ENCODE results near the gene MARS2.
"Not testable (repeated sequence)": the region's sequence is repeated elsewhere in the genome, so short reads cannot be mapped to it uniquely, and the experiment has no call there.

Gene MARS2

DNA sequence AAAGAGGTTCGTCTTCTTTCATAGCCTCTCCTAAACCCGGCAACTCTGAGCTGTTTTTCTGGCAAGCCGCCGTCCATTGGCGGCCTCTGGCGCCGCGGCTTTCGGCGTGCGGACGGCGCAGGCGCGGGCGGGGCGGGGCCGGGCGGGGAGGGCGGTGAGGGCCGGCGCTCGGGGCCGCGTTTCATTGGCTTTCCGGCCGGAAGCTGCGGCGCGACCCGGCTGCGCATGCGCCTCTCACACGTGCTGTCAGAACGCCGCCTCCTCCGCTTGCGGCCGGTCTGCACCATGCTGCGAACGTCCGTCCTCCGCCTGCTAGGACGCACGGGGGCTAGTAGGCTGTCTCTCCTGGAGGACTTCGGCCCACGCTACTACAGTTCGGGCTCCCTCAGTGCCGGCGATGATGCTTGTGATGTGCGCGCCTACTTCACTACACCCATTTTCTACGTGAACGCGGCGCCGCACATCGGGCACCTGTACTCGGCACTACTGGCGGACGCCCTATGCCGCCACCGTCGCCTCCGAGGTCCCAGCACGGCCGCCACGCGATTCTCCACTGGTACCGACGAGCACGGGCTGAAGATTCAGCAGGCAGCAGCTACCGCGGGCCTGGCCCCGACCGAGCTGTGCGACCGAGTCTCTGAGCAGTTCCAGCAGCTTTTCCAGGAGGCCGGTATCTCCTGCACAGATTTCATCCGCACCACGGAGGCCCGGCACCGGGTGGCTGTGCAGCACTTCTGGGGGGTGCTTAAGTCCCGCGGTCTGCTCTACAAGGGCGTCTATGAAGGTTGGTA is at the start of gene MARS2:
Gene MARS2, plus strand, starts transcription at position 249 of the 791 bp plus-strand sequence. Its CDS starts 37 bp downstream, at position 286.
- no peak for FAIRE-seq

DNA sequence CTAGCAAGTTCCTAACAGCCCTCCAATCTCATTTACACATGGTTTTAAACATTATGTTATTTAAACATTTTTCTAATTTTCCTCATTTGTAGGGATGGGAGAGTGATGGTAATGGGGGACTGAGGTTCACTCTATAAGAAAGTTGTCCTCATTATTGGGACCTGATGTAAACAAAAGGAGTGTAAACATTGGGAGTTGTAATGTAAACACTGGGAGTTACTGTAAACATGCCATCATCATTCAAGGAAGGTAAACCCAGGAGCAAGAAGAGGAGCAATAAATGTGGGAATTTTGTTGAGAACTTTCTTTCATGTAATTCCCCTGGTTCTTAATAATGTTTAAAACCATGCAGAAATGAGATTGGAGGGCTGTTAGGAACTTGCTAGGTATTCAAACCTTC is 47.6 kb upstream of the MARS2 start:
- FAIRE-seq, result no peak

DNA sequence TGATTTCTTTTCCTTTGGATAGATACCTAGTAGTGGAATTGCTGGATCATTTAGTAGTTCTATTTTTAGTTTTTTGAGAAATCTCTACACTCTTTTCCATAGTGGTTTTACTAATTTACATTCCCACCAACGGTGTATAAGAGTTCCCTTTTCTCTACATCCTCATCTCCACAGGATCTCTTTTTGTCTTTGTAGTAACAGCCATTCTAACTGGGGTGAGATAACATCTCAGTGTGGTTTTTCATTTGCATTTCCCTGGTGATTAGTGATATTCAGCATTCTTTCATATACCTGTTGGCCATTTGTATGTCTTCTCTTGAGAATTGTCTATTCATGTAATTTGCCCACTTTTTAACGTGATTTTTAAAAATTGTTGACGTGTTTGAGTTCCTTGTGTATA is 43.5 kb upstream of the MARS2 start:
- FAIRE-seq, result no peak

DNA sequence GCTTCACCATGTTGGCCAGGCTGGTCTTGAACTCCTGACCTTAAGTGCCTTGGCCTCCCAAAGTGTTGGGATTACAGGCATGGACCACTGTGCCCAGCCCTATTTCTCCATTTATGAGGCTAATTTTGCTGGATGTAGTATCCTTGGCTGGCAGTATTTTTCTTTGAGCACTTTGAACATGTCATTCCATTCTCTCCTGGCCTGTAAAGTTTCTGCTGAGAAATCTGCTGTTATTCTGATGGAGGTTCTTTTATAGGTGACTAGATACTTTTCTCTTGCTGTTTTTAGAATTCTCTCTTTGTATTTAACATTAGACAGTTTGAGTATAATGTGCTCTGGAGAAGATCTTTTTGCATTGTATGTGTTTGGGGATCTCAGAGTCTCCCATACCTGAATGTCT is 38.9 kb upstream of the MARS2 start:
- FAIRE-seq, result no peak

DNA sequence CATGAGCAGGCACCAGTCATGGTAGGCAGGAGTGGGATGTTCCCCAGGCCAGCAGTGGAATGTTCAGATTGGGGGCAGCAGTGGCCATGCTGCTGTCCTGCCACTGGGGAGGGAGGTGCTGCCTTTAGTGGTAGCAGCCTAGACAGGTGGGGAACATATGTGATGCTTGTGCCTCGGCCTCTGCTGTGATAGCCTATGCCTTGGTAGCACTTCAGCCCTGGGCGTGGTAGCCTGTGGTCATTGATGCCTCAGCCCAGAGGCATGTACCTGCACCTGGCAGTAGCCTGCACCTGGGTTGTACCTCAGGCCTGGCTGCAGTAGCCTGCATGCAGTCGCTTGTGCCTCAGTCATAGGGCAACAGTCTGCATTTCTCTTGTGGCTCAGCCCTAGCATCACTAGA is 36.9 kb upstream of the MARS2 start:
- FAIRE-seq, result no peak

DNA sequence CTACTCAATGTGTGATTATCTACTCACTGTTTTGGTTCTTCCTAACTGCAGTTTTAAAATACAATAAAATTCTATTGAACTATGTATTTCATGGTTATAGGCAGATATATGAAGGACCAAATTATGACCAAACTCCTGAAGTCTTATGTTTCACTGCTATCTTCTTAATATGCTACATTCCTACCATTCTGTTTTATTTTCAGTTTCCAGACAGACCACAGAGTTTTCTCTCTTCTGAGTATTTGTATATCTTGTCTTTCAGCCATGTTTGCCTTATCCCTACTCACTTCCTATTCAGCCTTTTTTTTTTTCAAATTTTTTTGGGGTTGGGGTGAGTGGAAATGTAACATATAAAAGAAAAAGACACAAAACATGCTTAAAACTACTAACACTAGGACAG is 36.1 kb upstream of the MARS2 start:
- no peak for FAIRE-seq

DNA sequence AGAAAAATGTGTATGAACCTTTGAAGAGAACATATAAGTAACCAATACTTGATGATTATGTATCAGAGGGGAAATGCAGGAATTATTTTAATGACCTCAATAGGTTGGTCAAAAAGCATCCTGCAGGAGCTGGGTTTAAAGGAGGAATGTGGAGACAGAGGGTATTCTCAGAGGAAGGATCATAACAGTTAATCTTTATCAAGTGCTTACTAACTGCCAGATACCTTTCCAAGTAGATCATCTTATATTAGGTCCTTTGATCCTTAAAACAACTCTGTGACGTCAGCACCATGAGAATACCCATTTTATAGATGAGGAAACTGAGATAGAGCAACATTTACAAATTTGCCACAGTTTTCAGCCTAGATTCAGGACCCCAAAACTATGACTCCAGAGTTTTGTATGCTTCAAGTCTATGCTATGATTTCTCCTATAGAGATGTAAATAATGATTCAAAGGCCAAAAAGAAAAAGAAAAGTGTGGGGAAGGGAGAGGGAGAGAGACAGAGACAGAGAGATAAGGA is 32.7 kb upstream of the MARS2 start:
- FAIRE-seq, result no peak

DNA sequence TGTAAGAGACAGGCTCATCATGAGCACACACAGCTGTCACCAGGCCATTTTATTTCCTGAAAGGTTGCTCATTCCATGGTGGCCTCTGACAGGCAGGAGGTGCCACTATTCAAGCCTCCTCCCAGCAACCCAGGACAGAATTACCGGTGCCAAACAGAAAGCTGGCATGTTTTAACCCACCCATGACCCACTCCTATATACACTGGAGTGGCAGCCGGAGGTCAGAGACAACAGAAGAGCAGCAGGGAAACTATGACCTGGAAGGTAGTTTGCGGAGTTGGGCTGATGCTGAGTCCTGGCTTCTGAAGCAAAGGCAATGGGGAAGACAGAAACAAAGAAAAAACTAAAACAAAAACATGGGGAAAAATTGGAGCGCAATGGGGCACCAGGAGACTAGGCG is 32.1 kb upstream of the MARS2 start:
- FAIRE-seq, result no peak

DNA sequence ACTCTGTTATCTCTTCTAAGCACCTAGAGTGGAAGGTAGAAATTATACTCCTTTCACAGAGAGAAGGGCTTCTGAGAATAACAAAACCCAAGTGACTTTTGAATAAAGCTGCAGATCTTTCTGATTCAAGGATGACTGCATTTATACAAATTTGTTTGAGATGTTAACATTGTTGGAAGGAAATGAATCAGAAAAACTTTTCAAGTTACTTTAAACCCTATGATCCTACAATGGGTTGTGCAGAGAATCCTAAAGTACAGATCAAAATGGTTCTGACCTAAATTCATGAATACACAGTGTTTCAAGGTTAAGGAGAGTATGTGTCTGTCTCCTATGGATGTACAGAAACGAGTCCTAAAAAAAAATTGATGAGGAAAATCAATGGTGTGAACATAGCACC is 31.6 kb upstream of the MARS2 start:
- FAIRE-seq, result no peak

DNA sequence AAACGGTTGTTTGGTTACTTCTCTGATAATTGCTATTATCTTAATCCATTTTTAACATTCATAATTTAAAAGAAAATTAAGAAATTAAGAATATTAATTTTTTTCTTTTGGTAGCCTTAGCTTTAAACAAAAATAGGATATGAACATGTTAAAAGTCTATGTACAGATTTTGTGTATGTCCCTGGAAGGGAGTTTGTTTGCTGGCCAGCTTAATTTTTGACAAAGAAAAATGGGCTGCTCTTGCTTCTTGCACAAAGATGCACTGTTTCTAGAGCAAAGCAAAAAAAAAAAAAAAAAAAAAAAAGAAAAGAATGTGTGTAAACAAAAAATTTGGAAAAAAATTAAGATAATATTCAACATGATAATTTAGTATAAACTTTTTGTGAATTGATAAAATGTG is 31.1 kb upstream of the MARS2 start:
- peak; percentile 21 for FAIRE-seq

DNA sequence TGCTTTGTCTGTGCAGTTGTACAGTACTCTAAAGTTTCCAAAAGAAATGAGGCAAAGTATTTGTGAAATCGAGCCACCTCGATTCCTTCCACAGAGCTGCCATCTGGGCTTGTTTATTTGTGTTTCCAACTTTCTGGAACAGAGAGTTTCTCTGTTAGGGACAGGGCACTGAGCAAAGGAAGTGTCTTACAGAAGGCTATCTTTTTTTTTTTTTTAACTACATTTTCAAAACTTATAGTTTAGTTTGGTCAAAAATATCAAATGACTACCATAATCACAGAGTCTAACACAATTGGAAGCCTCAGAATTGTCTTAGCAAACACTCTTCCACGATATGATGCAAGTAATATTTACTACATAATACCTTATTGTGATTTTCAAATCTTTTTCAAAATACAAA is 30.6 kb upstream of the MARS2 start:
- no peak for FAIRE-seq

DNA sequence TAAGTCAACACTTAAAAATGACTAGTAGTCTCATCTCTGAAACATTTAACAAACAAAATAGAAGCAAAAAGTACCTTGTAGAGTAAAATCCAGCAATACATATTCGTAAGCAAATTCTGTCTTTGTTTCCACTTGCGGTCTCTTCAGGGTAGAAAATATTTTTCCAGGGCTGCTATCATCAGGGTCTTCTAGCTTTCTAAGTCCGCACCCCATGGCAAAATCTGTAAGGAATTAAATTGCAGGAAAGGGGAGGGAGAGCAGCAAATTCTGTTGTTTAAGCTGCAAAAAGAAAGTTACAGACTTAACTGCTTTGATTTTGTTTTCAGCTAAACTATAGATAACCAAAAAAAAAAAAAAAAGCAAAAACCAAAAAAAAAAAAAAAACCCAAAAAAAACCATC is 29.9 kb upstream of the MARS2 start, which contains the start of gene RFTN2:
Gene RFTN2, minus strand, starts transcription at position 342 of the 400 bp plus-strand sequence. Its CDS starts 129 bp downstream, at position 213.
- no peak for FAIRE-seq

DNA sequence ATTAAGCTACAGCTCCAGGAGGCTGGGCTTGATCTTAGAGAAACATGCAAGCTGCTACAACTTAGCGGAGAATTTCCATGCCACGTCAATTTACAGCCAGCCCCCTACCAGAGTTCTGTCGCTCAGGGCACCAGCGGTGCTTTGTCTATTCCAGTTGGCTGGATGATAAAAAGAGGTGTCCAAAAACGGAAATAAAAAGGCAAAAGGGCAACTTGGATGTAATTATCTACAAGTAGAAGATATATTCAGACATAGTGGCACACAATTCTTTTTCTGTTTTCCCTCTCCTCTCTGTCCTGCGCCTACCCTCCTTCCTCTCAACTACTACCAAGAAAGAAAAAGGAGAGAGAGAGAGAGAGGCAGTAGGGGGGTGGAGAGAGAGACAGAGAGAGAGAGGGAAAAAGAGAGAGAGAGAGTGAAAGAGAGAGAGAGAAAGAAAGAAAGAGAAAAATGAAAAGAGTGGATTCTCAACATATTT is 29.4 kb upstream of the MARS2 start:
- FAIRE-seq, result no peak

DNA sequence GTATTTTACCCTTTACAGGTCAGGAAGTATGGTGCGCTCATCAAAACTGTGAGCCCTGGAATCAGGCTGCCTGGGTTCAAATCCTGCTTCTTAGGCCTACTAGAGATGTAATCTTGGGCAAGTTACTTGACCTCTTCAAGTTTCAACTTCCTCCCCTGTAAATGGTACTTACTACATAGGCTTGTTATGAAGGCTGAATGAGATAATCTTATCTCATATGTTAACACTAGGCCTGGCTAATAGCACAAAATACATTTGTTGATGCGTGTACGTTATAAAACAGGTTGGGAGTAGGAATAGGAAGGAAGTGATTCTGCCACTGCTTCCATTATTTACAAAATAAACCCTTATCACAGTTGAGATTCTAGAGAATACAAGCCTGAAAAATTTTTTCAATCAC is 28.1 kb upstream of the MARS2 start:
- no peak for FAIRE-seq

DNA sequence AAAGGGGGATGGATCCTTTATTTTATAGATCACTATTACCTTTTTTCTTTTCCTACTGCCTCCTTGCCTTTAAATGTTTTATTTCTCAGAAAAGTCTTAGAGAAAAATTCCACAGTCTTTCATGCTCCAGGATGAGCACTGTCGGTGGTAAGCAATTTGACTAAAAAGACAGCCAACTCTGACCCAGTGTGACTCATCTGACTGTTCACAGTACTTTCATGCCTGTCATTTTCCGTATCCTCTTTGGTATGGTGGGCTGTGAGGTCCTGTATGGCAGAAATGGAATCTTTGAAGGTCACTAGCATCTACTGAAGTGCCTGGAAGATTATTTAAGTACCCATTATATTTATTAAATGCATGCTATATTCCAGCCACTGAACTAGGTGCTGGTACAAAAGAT is 27.7 kb upstream of the MARS2 start:
- no peak for FAIRE-seq

DNA sequence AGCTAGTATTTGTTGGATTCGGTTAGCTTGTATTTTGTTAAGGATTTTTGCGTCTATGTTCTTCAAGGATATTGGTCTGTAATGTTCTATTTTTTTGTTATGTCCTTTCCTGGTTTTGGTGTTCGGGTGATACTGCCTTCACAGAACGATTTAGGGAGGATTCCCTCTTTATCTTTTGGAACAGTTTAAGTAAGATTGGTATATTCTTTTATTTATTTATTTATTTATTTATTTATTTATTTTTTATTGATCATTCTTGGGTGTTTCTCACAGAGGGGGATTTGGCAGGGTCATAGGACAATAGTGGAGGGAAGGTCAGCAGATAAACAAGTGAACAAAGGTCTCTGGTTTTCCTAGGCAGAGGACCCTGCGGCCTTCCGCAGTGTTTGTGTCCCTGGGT is 10.0 kb upstream of the MARS2 start:
- not testable (repeated sequence) for FAIRE-seq

DNA sequence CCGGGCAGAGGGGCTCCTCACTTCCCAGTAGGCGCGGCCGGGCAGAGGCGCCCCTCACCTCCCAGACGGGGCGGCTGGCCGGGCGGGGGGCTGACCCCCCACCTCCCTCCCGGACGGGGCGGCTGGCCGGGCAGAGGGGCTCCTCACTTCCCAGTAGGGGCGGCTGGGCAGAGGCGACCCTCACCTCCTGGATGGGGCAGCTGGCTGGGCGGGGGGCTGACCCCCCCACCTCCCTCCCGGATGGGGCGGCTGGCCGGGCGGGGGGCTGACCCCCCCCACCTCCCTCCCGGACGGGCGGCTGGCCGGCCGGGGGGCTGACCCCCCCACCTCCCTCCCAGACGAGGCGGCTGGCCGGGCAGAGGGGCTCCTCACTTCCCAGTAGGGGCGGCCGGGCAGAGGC is 9.2 kb upstream of the MARS2 start:
- not testable (repeated sequence) for FAIRE-seq

DNA sequence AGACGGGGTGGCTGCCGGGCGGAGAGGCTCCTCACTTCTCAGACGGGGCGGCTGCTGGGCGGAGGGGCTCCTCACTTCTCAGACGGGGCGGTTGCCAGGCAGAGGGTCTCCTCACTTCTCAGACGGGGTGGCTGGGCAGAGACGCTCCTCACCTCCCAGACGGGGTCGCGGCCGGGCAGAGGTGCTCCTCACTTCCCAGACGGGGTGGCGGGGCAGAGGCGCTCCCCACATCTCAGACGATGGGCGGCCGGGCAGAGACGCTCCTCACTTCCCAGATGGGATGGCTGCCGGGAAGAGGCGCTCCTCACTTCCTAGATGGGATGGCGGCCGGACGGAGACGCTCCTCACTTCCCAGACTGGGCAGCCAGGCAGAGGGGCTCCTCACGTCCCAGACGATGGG is 8.6 kb upstream of the MARS2 start:
- not testable (repeated sequence) for FAIRE-seq

DNA sequence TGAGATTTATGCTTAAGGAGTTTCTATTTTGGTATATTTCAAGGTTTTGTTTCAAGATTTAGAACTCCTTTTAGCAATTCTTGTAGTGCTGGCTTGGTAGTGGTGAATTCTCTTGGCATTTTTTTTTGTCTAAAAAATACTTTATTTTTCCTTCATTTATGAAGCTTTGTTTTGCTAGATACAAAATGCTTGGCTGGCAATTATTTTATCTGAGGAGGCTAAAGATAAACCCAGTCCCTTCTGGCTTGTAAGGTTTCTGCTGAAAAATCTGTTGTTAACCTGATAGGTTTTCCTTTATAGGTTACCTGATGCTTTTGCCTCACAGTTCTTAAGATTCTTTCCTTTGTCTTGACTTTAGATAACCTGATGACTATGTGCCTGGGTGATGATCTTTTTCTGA is 5.4 kb upstream of the MARS2 start:
- FAIRE-seq, result not testable (repeated sequence)

DNA sequence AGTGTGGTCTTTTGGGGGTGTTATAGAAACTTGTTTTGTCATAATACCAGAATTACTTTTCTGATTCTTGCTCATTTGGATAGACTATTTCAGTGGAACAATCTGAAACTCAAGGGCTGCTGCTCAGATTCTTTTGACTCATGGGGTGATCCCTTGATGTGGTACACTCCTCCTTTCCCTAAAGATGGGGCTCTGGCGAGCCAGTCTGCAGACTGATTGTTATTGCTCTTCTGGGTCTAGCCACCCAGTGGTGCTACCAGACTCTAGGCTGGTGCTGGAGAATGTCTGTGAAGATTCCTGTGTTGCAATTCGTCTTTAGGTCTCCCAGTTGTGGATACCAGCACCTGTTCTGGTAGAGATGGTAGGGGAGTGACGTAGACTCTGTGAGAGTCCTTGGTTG is 4.2 kb upstream of the MARS2 start:
- FAIRE-seq, result no peak

DNA sequence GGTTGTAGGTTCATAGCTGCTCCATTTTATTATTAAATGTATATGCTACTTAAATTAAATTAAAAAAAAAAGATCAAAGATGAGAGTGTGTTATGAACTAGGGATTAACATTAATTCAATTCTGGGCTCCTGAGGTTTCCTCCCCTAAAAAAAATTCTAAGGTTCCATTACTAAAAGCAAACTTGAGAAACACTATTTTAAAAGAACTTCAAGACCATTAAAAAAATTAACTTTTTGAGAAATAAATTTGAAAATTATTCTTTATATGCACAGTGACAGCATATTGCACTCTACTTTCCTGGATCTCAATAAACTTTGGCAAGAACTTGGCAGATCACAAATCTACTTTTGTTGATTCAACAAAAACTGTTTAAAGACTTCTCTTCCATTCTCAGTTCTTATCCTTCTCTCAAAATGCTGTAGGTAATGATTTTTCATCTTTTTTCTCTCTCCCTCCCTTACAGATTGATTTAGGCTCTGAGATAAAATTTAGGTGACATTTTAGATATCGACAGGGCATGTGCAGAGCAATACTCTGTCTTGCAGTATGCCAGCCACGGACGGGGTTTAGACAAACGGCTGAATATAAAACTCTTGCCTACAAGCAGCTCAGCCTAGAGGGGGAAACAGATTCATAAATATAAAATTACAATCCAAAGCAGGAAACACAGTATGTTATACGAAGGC is 592 bp upstream of the MARS2 start:
- FAIRE-seq, result no peak

DNA sequence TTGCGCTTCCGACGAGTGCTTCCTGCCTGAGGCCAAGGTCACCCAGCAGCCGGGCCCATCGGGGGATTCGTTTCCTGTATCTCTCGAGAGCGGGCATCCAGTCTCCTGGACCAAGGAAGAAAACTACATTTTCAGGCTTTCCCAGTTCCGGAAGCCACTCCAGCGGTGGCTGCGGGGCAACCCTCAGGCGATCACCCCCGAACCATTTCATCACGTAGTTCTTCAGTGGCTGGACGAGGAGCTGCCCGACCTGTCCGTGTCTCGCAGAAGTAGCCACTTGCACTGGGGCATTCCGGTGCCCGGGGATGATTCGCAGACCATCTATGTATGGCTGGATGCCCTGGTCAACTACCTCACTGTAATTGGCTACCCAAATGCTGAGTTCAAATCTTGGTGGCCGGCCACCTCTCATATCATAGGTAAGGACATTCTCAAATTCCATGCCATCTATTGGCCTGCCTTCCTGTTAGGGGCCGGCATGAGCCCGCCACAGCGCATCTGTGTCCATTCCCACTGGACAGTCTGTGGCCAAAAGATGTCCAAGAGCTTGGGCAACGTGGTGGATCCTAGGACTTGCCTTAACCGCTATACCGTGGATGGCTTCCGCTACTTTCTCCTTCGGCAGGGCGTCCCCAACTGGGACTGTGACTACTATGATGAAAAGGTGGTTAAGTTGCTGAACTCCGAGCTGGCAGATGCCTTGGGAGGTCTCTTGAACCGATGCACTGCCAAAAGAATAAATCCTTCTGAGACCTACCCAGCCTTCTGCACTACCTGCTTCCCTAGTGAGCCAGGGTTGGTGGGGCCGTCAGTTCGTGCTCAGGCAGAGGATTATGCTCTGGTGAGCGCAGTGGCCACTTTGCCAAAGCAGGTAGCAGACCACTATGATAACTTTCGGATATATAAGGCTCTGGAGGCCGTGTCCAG is 1.0 kb downstream of the MARS2 start:
- FAIRE-seq, result no peak

DNA sequence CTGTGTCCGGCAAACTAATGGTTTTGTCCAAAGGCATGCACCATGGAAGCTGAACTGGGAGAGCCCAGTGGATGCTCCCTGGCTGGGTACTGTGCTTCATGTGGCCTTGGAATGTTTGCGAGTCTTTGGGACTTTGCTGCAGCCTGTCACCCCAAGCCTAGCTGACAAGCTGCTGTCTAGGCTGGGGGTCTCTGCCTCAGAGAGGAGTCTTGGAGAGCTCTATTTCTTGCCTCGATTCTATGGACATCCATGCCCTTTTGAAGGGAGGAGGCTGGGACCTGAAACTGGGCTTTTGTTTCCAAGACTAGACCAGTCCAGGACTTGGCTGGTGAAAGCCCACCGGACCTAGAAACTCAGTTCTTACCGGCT is 1.7 kb downstream of the MARS2 start:
- no peak for FAIRE-seq

Measured in A204.1 (cell line).